Measurements from ENCODE around the gene BEX1.

BEX1 gene

DNA sequence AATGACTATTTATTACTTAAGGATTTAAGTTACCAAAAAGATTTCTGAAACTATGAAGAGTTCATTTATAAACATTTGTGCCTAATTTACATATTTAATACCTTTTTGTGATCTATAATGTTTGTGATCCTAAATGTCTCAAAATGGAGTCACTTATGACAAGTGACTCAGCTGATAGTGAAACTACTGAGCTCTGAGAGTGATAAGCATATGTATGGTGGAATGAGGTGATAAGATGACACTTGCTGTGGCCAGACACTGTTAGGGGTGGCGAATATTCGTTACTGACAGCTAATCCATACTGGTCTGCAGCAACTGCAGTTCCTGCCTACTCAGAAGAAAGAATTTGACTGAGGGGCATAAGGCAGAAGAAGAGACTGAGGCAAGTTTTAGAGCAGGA, 34.5 kb upstream of the BEX1 start:
- H3K4me3 ChIP-seq (replicated peaks; ENCODE audit: low read depth, low read length) = no peak overlapping the region
- TF ChIP-seq, protein P1, sequence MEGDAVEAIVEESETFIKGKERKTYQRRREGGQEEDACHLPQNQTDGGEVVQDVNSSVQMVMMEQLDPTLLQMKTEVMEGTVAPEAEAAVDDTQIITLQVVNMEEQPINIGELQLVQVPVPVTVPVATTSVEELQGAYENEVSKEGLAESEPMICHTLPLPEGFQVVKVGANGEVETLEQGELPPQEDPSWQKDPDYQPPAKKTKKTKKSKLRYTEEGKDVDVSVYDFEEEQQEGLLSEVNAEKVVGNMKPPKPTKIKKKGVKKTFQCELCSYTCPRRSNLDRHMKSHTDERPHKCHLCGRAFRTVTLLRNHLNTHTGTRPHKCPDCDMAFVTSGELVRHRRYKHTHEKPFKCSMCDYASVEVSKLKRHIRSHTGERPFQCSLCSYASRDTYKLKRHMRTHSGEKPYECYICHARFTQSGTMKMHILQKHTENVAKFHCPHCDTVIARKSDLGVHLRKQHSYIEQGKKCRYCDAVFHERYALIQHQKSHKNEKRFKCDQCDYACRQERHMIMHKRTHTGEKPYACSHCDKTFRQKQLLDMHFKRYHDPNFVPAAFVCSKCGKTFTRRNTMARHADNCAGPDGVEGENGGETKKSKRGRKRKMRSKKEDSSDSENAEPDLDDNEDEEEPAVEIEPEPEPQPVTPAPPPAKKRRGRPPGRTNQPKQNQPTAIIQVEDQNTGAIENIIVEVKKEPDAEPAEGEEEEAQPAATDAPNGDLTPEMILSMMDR (IDR thresholded peaks at IDR 0.05; ENCODE audit: low read depth, low read length, missing control alignments) = no peak
- no peak for DNase-seq (ENCODE audit: extremely low read depth, low read depth)

DNA sequence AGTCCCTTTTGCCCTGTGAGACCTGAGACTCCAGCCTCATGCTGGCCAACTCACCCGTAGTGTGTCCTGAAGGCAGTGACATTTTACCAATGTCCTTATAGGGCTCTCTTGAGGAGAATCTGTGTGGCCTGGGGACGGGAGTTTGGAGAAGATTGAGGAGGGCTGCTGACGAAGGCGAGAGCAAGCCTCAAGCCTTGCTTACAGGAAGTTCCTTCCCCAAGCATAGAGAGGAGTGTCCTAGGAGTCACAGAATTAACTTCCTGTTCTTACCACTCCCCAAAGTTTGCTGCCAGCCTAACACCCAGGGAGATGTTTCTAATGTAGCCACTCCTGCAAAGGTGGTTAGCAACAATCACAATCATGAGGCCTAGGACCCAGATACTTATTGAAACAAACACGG, 29.0 kb upstream of the BEX1 start, which contains the start of gene NXF3:
TSS of gene NXF3 (minus strand) at position 202 of the 400 bp plus-strand sequence. CDS start at position 82, 120 bp downstream.
- no peak within 1 kb of the TSS for H3K4me3 ChIP-seq (replicated peaks; ENCODE audit: low read depth, low read length)
- DNase-seq (ENCODE audit: extremely low read depth, low read depth) = no peak
- TF ChIP-seq, protein P1 (IDR thresholded peaks at IDR 0.05; ENCODE audit: low read depth, low read length, missing control alignments) = no peak

DNA sequence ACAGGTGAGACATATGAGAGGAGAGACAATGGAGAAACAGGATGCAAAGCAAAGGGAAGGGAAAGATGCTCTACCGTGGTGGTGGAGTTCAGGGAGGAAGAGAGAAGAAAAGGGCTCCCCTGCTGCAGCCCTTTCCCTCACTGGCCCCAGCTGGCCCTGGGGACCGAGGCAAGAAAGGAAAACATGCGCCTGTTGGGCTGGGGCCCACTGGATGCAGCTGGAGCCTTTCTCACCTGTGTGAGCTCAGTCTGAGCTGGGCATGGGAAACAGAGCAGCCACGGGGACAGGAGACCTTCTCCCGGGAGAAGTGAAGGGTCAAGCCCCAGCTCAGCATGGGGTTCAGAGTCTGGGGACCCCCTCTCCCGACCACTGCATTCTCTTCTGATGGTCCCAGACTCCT, 17.1 kb upstream of the BEX1 start:
- H3K4me3 ChIP-seq (replicated peaks; ENCODE audit: low read depth, low read length) = no peak overlapping the region
- no peak for DNase-seq (ENCODE audit: extremely low read depth, low read depth)
- TF ChIP-seq, protein P1 (IDR thresholded peaks at IDR 0.05; ENCODE audit: low read depth, low read length, missing control alignments) = no peak

DNA sequence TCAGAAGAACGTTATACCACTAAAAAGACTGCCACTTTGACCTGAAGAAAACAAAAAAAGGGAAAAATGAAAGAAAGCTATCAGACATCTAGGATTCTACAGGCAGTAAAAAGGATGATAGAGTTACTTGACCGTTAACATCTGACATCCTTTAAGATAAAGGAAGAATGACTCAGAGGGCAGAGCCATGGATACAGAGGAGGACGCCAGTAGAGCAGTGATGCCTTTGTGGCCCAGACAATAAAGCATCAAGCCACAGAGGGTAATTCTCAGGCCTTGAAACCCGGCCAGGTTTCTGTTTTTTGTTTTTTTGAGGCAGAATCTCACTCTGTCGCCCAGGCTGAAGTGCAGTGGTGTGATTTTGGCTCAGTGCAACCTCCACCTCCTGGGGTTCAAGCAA, 9.5 kb upstream of the BEX1 start:
- no peak overlapping the region for H3K4me3 ChIP-seq (replicated peaks; ENCODE audit: low read depth, low read length)
- TF ChIP-seq, protein P1 (IDR thresholded peaks at IDR 0.05; ENCODE audit: low read depth, low read length, missing control alignments) = no peak
- DNase-seq (ENCODE audit: extremely low read depth, low read depth) = no peak

DNA sequence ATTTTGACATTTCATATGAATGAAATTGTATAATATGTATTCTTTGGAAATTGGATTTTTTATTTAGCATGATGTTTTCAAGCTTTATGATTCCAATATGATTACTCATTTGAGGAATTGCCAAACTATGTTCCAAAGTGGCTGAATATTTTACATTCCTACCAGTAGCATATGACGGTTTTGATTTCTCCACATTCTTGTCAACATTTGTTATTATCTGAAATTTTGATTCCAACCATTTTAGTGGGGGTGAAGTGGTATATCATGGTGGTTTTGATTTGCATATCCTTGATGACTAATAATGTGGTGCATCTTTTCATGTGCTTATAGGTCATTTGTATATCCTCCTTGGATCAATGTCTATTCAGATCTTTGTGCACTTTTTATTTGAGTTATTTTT, 2.6 kb upstream of the BEX1 start:
- TF ChIP-seq, protein P1 (IDR thresholded peaks at IDR 0.05; ENCODE audit: low read depth, low read length, missing control alignments) = no peak
- no peak for DNase-seq (ENCODE audit: extremely low read depth, low read depth)
- no peak overlapping the region for H3K4me3 ChIP-seq (replicated peaks; ENCODE audit: low read depth, low read length)

DNA sequence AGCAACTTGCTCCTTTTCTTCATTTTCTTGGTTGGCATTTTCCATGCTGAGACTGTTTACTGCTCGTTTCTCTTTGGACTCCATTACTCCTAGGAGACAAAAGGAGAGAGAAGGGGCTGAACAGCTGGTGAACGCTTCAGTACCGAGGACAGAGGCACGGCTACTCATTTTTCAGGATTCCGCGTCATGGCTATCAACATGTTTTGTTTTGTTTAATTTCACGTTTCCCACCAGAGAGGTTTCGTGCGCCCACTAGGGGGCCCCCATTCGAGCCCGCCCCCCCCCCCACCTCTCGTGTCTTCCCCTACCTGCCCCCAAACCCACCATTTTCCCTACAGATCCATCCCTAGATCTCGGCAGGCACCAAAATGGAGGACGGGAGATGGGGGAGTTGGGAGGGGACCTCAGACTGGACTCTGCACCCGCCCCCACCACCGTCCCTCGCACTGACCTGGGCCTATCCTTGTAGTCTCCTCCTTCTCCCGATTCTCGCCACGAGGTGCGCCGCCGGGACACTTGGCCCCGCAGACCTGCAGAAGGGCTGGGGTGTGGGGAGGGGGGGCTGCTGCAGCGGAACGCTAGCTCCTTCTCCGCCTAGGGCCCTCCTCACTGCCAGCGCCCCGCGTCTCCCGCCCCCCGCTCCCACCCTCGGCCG, 653 bp downstream of the BEX1 start:
- TF ChIP-seq, protein P1 (IDR thresholded peaks at IDR 0.05; ENCODE audit: low read depth, low read length, missing control alignments) = peak; percentile 2
- peak overlapping the region; percentile 11; the same call in 1 of the 2 replicates for H3K4me3 ChIP-seq (replicated peaks; ENCODE audit: low read depth, low read length)
- DNase-seq (ENCODE audit: extremely low read depth, low read depth) = peak; percentile 11

DNA sequence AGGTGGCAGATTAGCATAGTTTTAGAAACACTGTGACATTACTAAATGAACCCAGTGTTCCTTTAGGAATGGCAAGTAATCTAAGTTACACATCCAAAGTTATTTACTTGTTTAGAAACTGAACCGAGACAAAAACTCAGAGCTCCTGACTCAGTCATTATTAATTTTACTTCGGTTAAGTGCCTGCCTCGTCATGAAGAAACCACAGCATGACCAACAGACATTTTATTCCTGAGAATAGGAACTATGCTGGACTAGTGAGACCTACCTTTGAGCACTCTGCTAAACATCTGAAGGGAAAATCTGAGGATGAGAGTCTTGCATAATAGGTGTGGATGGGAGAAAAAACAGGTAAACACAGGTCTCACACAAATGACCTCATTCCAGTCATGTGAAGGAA, 2.5 kb downstream of the BEX1 start:
- TF ChIP-seq, protein P1 (IDR thresholded peaks at IDR 0.05; ENCODE audit: low read depth, low read length, missing control alignments) = no peak
- H3K4me3 ChIP-seq (replicated peaks; ENCODE audit: low read depth, low read length) = no peak overlapping the region
- no peak for DNase-seq (ENCODE audit: extremely low read depth, low read depth)

Data from HFF-Myc (cell line).